ENCODE results near the gene PHKA2.

PHKA2 gene

GRCh38 chrX:18961686-18962085 lies 22.2 kb downstream of the PHKA2 start:
- no peak overlapping the region for H3K9ac ChIP-seq (ENCODE audit: low read depth, low read length)
- no peaks in the 10 kb centered on the region for H3K36me3 ChIP-seq (ENCODE audit: insufficient read depth, low read length)
- H3K9me3 ChIP-seq (ENCODE audit: control insufficient read depth, insufficient read depth, low read length) = no peaks in the 10 kb centered on the region
- no peaks in the 10 kb centered on the region for H3K4me1 ChIP-seq (ENCODE audit: insufficient read depth, low read length)

GRCh38 chrX:18956303-18957032 lies 27.4 kb downstream of the PHKA2 start:
- H3K36me3 ChIP-seq (ENCODE audit: insufficient read depth, low read length) = no peaks in the 10 kb centered on the region
- H3K4me1 ChIP-seq (ENCODE audit: insufficient read depth, low read length) = no peaks in the 10 kb centered on the region
- H3K9ac ChIP-seq (ENCODE audit: low read depth, low read length) = no peak overlapping the region
- no peaks in the 10 kb centered on the region for H3K9me3 ChIP-seq (ENCODE audit: control insufficient read depth, insufficient read depth, low read length)

GRCh38 chrX:18955676-18956075 lies 28.2 kb downstream of the PHKA2 start:
- no peaks in the 10 kb centered on the region for H3K4me1 ChIP-seq (ENCODE audit: insufficient read depth, low read length)
- no peaks in the 10 kb centered on the region for H3K36me3 ChIP-seq (ENCODE audit: insufficient read depth, low read length)
- no peaks in the 10 kb centered on the region for H3K9me3 ChIP-seq (ENCODE audit: control insufficient read depth, insufficient read depth, low read length)
- no peak overlapping the region for H3K9ac ChIP-seq (ENCODE audit: low read depth, low read length)

- Histone ChIP-seq H3K36me3 (ENCODE audit: insufficient read depth, low read length) (no peaks in the 10 kb centered on the region), H3K9ac (ENCODE audit: low read depth, low read length) (no peak overlapping the region), H3K9me3 (ENCODE audit: control insufficient read depth, insufficient read depth, low read length) (no peaks in the 10 kb centered on the region), H3K4me1 (ENCODE audit: insufficient read depth, low read length) (peaks cover 6% of the 10 kb centered on the region; the same call in 1 of the 2 replicates)
Observed at GRCh38 chrX:18951032-18951431, 32.9 kb downstream of the PHKA2 start.

GRCh38 chrX:18949944-18950301 lies 34.0 kb downstream of the PHKA2 start:
- no peaks in the 10 kb centered on the region for H3K36me3 ChIP-seq (ENCODE audit: insufficient read depth, low read length)
- H3K4me1 ChIP-seq (ENCODE audit: insufficient read depth, low read length) = peaks cover 6% of the 10 kb centered on the region; the same call in 1 of the 2 replicates
- no peaks in the 10 kb centered on the region for H3K9me3 ChIP-seq (ENCODE audit: control insufficient read depth, insufficient read depth, low read length)
- H3K9ac ChIP-seq (ENCODE audit: low read depth, low read length) = no peak overlapping the region

- H3K9ac ChIP-seq (ENCODE audit: low read depth, low read length) = no peak overlapping the region
- peaks cover 6% of the 10 kb centered on the region; the same call in 1 of the 2 replicates for H3K4me1 ChIP-seq (ENCODE audit: insufficient read depth, low read length)
- no peaks in the 10 kb centered on the region for H3K9me3 ChIP-seq (ENCODE audit: control insufficient read depth, insufficient read depth, low read length)
- no peaks in the 10 kb centered on the region for H3K36me3 ChIP-seq (ENCODE audit: insufficient read depth, low read length)
Observed at GRCh38 chrX:18949291-18949943, 34.5 kb downstream of the PHKA2 start.

GRCh38 chrX:18946611-18947010 lies 37.3 kb downstream of the PHKA2 start:
- Histone ChIP-seq H3K4me1 (ENCODE audit: insufficient read depth, low read length) (peaks cover 6% of the 10 kb centered on the region; the same call in 1 of the 2 replicates), H3K36me3 (ENCODE audit: insufficient read depth, low read length) (no peaks in the 10 kb centered on the region), H3K9me3 (ENCODE audit: control insufficient read depth, insufficient read depth, low read length) (no peaks in the 10 kb centered on the region), H3K9ac (ENCODE audit: low read depth, low read length) (no peak overlapping the region; the same call in 1 of the 2 replicates)

- Histone ChIP-seq H3K36me3 (ENCODE audit: insufficient read depth, low read length) (no peaks in the 10 kb centered on the region), H3K9ac (ENCODE audit: low read depth, low read length) (no peak overlapping the region), H3K4me1 (ENCODE audit: insufficient read depth, low read length) (peaks cover 6% of the 10 kb centered on the region; the same call in 1 of the 2 replicates), H3K9me3 (ENCODE audit: control insufficient read depth, insufficient read depth, low read length) (0 out of 2 replicates have a peak, but pooled peaks cover 2% of the 10 kb centered on the region)
Observed at GRCh38 chrX:18946157-18946556, 37.8 kb downstream of the PHKA2 start.

- Histone ChIP-seq H3K9me3 (ENCODE audit: control insufficient read depth, insufficient read depth, low read length) (0 out of 2 replicates have a peak, but pooled peaks cover 2% of the 10 kb centered on the region), H3K9ac (ENCODE audit: low read depth, low read length) (no peak overlapping the region), H3K4me1 (ENCODE audit: insufficient read depth, low read length) (peaks cover 6% of the 10 kb centered on the region; the same call in 1 of the 2 replicates), H3K36me3 (ENCODE audit: insufficient read depth, low read length) (no peaks in the 10 kb centered on the region)
Observed at GRCh38 chrX:18945483-18945882, 38.4 kb downstream of the PHKA2 start.

- H3K9ac ChIP-seq (ENCODE audit: low read depth, low read length) = no peak overlapping the region
- no peaks in the 10 kb centered on the region for H3K36me3 ChIP-seq (ENCODE audit: insufficient read depth, low read length)
- peaks cover 6% of the 10 kb centered on the region; the same call in 1 of the 2 replicates for H3K4me1 ChIP-seq (ENCODE audit: insufficient read depth, low read length)
- 0 out of 2 replicates have a peak, but pooled peaks cover 2% of the 10 kb centered on the region for H3K9me3 ChIP-seq (ENCODE audit: control insufficient read depth, insufficient read depth, low read length)
Observed at GRCh38 chrX:18944482-18944881, 39.4 kb downstream of the PHKA2 start.

- H3K9me3 ChIP-seq (ENCODE audit: control insufficient read depth, insufficient read depth, low read length) = 0 out of 2 replicates have a peak, but pooled peaks cover 2% of the 10 kb centered on the region
- H3K36me3 ChIP-seq (ENCODE audit: insufficient read depth, low read length) = no peaks in the 10 kb centered on the region; the same call in none of the 2 replicates
- H3K4me1 ChIP-seq (ENCODE audit: insufficient read depth, low read length) = peaks cover 13% of the 10 kb centered on the region
- no peak overlapping the region for H3K9ac ChIP-seq (ENCODE audit: low read depth, low read length)
Observed at GRCh38 chrX:18941896-18942295, 42.0 kb downstream of the PHKA2 start.

GRCh38 chrX:18938710-18939109 lies 45.2 kb downstream of the PHKA2 start:
- H3K36me3 ChIP-seq (ENCODE audit: insufficient read depth, low read length) = no peaks in the 10 kb centered on the region; the same call in none of the 2 replicates
- 0 out of 2 replicates have a peak, but pooled peaks cover 2% of the 10 kb centered on the region for H3K9me3 ChIP-seq (ENCODE audit: control insufficient read depth, insufficient read depth, low read length)
- H3K4me1 ChIP-seq (ENCODE audit: insufficient read depth, low read length) = peaks cover 8% of the 10 kb centered on the region
- no peak overlapping the region for H3K9ac ChIP-seq (ENCODE audit: low read depth, low read length)

- Histone ChIP-seq H3K9me3 (ENCODE audit: control insufficient read depth, insufficient read depth, low read length) (0 out of 2 replicates have a peak, but pooled peaks cover 2% of the 10 kb centered on the region), H3K4me1 (ENCODE audit: insufficient read depth, low read length) (peaks cover 8% of the 10 kb centered on the region), H3K9ac (ENCODE audit: low read depth, low read length) (no peak overlapping the region), H3K36me3 (ENCODE audit: insufficient read depth, low read length) (no peaks in the 10 kb centered on the region; the same call in none of the 2 replicates)
Observed at GRCh38 chrX:18937173-18937572, 46.7 kb downstream of the PHKA2 start.

- Histone ChIP-seq H3K4me1 (ENCODE audit: insufficient read depth, low read length) (peaks cover 8% of the 10 kb centered on the region), H3K36me3 (ENCODE audit: insufficient read depth, low read length) (no peaks in the 10 kb centered on the region; the same call in none of the 2 replicates), H3K9ac (ENCODE audit: low read depth, low read length) (no peak overlapping the region), H3K9me3 (ENCODE audit: control insufficient read depth, insufficient read depth, low read length) (no peaks in the 10 kb centered on the region)
Observed at GRCh38 chrX:18935893-18936292, 48.0 kb downstream of the PHKA2 start.

- H3K36me3 ChIP-seq (ENCODE audit: insufficient read depth, low read length) = no peaks in the 10 kb centered on the region; the same call in none of the 2 replicates
- H3K4me1 ChIP-seq (ENCODE audit: insufficient read depth, low read length) = peaks cover 8% of the 10 kb centered on the region
- no peak overlapping the region for H3K9ac ChIP-seq (ENCODE audit: low read depth, low read length)
- no peaks in the 10 kb centered on the region for H3K9me3 ChIP-seq (ENCODE audit: control insufficient read depth, insufficient read depth, low read length)
Observed at GRCh38 chrX:18934708-18935107, 49.2 kb downstream of the PHKA2 start.
